ENCODE measurements around the gene ZBTB48. TPM values are rescaled to one million over a fixed set of nuclear protein-coding genes. Genes with fewer than 3 reads are reported as not detected.

Gene ZBTB48
- total RNA-seq = 10 to 100 TPM; 10.3 to 14.0 TPM

DNA sequence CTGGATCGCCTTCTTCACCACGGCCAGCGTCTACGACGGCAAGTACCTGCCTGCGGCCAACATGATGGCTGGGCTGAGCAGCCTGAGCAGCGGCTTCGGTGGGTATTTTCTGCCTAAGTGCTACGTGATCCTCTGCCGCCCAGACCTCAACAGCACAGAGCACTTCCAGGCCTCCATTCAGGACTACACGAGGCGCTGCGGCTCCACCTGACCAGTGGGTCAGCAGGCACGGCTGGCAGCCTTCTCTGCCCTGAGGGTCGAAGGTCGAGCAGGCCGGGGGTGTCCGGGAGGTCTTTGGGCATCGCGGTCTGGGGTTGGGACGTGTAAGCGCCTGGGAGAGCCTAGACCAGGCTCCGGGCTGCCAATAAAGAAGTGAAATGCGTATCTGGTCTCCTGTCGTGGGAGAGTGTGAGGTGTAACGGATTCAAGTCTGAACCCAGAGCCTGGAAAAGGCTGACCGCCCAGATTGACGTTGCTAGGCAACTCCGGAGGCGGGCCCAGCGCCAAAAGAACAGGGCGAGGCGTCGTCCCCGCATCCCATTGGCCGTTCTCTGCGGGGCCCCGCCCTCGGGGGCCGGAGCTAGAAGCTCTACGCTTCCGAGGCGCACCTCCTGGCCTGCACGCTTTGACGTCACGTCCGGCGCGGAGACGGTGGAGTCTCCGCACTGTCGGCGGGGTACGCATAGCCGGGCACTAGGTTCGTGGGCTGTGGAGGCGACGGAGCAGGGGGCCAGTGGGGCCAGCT is at the start of gene ZBTB48:
ZBTB48 (plus strand) TSS at position 621 of the 745 bp plus-strand sequence. CDS start 616 bp downstream, outside the sequence.

DNA sequence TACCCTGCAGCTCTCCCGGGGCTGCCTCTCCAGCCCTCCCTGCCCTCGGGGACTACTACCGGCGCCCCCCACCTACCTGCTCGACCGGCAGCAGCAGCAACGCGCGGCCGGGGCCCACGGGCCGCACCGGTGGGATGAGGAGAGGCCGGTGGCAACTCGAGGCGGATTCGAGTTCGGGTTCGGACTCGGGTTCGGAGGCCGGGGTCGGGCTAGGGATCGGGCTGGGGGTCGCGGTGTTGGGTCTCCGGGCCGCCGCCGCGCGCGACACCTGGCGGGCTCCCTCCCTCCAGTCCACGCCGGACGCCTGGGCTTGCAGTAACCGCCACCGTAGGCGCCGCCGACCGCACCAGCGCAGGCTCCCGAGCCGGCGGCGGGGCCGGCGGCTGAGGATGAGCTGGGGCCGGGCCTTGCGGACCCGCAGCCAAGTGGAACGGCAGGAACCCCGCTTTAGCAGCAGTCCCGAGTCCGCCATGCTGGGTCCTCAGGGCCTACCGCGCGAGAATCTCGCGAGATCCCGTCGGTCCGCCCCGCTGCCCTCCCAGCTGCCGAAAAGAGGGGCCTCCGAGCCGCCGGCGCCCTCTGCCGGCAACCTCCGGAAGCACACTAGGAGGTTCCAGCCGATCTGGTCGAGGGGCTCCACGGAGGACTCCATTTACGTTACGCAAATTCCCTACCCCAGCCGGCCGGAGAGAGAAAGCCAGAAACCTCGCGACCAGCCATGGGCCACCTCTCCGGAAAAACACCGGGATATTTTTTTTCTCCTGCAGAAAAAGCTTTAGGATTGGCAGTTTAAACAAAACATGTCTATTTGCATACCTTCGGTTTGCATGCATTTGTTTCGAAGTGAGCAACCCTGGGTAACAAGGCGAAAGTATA is 25.5 kb upstream of the ZBTB48 start, which contains the start of gene NOL9:
NOL9 (minus strand) TSS at position 483 of the 876 bp plus-strand sequence; CDS start at position 472, 11 bp downstream.

DNA sequence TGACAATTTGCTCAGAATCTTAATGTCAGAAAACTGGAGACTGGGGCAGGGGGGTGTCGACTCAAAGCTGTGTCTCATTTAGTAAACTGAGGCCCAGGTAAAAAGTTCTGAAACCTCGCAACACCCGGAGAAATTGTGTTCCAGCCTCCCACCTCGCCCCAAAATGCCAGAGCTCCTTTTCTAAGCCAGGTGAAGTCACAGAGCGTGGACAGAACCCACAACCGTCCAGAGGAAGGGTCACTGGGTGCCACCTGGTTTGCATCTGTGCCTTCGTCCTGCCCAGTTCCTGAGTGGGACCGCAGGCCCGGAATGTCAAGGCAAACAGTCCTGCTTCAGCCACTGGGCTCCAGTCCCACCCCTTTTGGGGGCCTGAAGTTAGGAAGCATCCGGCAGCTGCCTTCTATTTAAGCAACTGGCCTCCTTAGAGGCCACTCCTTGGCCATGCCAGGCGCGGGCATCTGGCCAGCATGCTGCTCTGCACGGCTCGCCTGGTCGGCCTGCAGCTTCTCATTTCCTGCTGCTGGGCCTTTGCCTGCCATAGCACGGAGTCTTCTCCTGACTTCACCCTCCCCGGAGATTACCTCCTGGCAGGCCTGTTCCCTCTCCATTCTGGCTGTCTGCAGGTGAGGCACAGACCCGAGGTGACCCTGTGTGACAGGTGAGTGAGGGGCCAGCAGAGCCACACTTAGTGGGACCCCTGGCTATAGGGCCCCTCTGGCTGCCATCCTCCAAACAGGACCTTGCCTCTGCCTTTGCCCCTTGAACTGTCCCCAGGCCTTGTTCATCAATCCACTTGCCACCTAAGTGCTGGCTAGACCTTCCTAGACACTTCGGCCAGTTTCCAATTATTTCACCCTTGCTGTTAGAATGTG is 24.7 kb upstream of the ZBTB48 start, which contains the start of gene TAS1R1:
TAS1R1 (plus strand) TSS at position 401 of the 872 bp plus-strand sequence; CDS start at position 468, 67 bp downstream.

DNA sequence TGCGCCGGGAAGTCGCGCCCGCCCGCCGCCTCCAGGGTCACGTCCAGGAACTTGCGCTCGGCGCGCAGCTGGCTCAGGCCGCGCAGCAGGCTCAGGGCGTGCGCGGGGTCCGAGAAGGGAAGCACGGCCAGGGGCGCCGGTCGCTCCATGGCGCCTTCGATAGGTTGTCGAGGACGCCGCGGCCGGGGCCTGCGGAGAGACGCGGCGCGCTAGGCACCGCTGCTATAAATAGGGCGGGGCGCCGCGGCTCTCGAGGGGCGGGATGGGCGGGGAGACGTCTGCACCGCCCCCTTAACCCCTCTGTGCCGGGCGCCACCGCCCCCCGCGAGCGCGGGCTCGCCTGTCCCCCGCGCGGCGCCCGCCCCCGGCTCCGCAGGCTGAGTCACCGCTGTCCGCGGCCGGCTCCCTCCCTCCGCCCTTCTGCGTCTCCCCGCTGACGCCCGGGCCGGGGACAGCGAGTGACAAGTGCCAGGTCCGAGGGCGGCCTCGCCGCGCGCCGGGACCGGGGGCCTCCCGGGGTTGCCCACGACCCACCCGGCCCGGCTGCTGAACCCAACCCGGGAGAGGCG is 23.0 kb downstream of the ZBTB48 start, which contains the start of gene KLHL21:
KLHL21 (minus strand) TSS at position 201 of the 569 bp plus-strand sequence; CDS start at position 149, 52 bp downstream.

DNA sequence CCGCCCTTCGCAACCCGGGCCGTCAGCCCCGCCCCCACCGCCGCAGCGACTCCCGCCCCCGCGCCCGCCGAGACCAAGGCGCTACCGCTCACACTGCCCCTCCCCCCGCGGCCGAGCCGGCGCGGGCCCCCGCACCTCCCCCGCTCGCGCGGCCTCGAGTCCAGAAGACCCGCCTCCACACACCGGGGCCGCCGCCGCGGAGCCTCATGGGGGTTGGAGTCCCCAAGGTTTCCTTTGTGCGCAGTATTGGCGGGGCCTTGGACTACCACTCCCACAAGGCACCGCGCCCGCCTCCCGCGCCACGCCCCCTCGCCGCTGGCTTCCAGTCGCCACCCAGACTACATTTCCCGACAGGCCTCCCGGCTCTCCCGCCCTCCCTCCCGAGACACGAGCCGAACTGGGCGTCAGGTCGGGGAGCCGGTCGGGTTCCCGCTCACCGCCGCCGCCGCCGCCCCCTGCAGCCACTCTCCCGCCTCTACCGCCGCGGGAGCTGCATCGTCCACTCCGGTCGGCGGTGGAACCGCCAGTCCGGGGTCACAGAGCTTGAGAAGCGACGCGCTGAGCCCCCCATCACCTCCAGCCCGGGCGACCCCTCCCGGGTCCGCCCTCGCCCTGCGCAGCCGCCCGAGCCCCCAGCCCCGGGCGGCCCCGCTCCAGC is 33.7 kb downstream of the ZBTB48 start, which contains the start of gene PHF13:
PHF13 (plus strand) TSS at position 371 of the 658 bp plus-strand sequence. CDS start 336 bp downstream, outside the sequence.

DNA sequence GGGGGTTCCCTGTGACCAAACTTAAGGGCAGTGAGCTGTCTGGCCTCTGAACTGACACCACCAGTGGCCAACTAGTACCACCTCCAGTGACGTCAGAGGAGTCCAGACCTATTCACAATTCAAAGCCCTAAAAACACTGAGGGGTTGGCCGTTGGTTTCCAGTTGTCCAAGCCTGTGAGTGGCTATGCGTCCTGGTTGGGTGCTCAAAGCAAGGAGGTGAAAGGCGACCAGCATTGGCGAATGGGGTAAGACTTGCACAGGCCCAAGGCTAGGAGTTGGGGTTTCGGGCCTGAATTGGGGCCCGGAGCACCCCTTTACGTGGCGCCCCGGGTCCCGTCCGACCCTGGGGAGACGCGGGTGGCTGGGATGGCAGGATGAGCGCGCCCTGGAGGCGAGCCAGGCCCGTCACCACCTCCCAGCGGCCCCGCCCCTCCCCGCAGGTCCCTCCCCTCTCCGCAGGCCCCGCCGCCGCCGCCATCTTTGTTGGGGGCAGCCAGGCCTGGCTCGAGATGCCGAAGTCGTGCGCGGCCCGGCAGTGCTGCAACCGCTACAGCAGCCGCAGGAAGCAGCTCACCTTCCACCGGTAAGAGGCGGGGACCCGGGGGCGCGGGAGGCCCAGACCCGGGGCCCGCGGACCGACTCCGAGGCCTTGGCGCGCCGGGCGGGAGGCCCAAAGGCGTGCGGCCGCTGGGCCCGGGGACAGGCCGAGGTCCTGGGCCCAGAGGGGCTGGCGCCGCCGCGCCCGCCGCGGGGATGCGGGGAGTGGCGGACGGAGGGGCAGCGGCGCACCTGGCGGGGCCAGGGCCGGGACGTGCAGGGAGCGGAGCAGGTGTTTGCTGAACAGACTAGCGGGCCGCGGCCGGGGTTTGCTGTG is 45.2 kb downstream of the ZBTB48 start, which contains the start of gene THAP3:
THAP3 (plus strand) TSS at position 159 of the 874 bp plus-strand sequence; CDS start at position 510, 351 bp downstream.

Small RNA genes lying within 50 kb of the gene (small RNA-seq; reads per million reads assigned to genes)
- gene RNU6-731P = 0 reads per million in 2 donors

Other genes with a start within 250 kb of the ZBTB48 start
- gene ACOT7, start 186.2 kb upstream of the ZBTB48 start, total RNA-seq = 100 to 1,000 TPM; 115 to 148 TPM
- gene HES2, start 160.1 kb upstream of the ZBTB48 start, total RNA-seq = under 1 TPM in 1 of 2 donors, not detected in 1; 0.33 TPM
- gene ESPN, start 155.2 kb upstream of the ZBTB48 start, total RNA-seq = under 1 TPM in 1 of 2 donors, not detected in 1; under 0.01 TPM
- under 1 TPM in 1 of 2 donors, not detected in 1; under 0.01 TPM for gene TNFRSF25, start 113.8 kb upstream of the ZBTB48 start, total RNA-seq
- gene PLEKHG5, start 88.3 kb upstream of the ZBTB48 start, total RNA-seq = 1 to 10 TPM in 1 of 2 donors, under 1 TPM in 1; 0.33 to 1.4 TPM
- 10 to 100 TPM; 19.3 to 25.3 TPM for gene NOL9, start 25.5 kb upstream of the ZBTB48 start, total RNA-seq
- gene TAS1R1, start 24.7 kb upstream of the ZBTB48 start, total RNA-seq = not detected
- gene KLHL21, start 22.9 kb downstream of the ZBTB48 start, total RNA-seq = 10 to 100 TPM; 51.0 to 54.7 TPM
- gene PHF13, start 33.7 kb downstream of the ZBTB48 start, total RNA-seq = 1 to 10 TPM; 8.9 to 9.7 TPM
- 10 to 100 TPM; 14.8 to 21.0 TPM for gene THAP3, start 44.9 kb downstream of the ZBTB48 start, total RNA-seq
- 10 to 100 TPM; 35.4 to 44.3 TPM for gene DNAJC11, start 121.8 kb downstream of the ZBTB48 start, total RNA-seq
- 10 to 100 TPM; 46.0 to 50.6 TPM for gene CAMTA1, start 205.5 kb downstream of the ZBTB48 start, total RNA-seq

All from melanocyte of skin (primary cell).